ENCODE results near the gene ADARB2.

DNA sequence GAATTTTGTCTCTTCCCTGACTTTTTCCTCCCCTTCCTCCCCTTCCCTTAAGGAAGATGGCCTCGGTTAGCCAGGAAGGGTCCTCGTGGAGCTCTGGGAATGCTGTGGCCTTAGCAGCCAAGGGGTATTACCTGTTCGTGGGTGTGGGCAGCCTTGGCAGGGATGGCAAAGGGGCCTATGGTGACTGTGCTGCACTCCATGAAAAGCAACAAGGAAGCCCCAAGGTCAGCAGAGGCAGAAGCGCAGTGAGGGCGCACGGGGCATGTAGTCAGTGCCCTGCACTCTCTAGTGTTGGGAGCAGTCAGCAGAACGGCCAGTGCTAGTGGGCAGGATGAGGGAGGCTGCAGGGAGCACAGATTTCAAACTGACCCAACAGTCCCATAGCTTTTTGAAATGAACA lies 191.8 kb downstream of the ADARB2 start:
- TF ChIP-seq TAF1 (IDR thresholded peaks at IDR 0.05; ENCODE audit: borderline replicate concordance, insufficient read depth, low read length), result no peak
- TF ChIP-seq POLR2AphosphoS5 (IDR thresholded peaks at IDR 0.05; ENCODE audit: low read depth, low read length), result no peak
